Hepatocyte (in vitro differentiated cells): ENCODE data around the gene RPS18.

Experiments used
- CTCF ChIP-seq: fragments of 200-600 bp; sonication (generic); IDR thresholded peaks from 2 replicates; pipeline ENCODE4 v1.5.1; 2016; ENCODE audit warnings: antibody characterized with exemption, mild to moderate bottlenecking; ENCODE audit not compliant: poor library complexity
- EZH2 ChIP-seq: fragments of 200-600 bp; sonication (generic); IDR thresholded peaks from 2 replicates; pipeline ENCODE4 v1.6.1; 2016; ENCODE audit warnings: antibody characterized with exemption, mild to moderate bottlenecking, borderline replicate concordance
- EZH2phosphoT487 ChIP-seq: fragments of 200-600 bp; sonication (generic); IDR thresholded peaks from one replicate; pipeline ENCODE4 v1.6.1; 2018; ENCODE audit warnings: antibody characterized with exemption, mild to moderate bottlenecking, low read depth, moderate library complexity; ENCODE audit not compliant: unreplicated experiment, severe bottlenecking

DNA sequence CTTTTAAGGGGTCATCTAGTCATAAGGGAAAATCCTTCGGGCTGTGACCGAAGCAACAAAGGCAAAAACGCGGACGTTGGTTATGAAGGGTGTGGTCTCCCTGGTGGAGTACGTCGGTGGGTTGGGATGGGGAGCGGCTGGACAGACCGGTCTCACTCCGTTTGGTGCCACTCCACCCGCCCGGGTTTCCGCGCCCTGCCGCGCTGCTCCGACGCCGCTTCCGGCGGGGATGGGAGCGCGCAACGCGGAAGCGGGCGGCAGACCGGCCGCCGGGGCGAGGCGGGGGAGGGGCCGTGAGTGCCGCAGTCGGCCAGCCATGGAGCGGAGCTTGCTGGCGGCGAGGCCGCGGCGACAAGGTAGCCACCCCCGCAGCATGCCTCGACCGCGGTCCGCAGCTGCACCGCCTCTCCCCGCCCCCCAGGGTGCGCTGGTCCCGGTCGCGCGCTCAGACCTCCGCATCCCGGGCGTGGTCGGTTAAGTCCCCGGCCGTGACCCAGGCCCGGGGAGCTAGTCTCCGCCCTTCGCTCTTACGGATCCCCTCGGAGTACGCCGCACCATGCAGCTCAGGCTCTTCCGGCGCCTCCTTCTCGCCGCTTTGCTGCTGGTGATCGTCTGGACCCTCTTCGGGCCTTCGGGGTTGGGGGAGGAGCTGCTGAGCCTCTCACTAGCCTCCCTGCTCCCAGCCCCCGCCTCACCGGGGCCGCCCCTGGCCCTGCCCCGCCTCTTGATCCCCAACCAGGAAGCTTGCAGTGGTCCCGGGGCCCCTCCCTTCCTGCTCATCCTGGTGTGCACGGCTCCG lies 5.2 kb downstream of the RPS18 start, which contains the start of gene B3GALT4:
- TF ChIP-seq CTCF (peak; percentile 47), EZH2 (no peak), EZH2phosphoT487 (no peak)
